GM19043 (cell line): ENCODE results near the gene TELO2.

Experiments
- ATAC-seq: cut with Tn5 transposase; IDR thresholded peaks from one replicate; pipeline ENCODE4 v1.9.1; 2021; ENCODE audit warnings: low read depth; ENCODE audit not compliant: unreplicated experiment

Gene TELO2

GRCh38 chr16:1492923-1493745 is at the start of gene TELO2:
Gene TELO2 (plus strand): TSS chr16:1493360. CDS start chr16:1494282, 922 bp downstream.
- no peak for ATAC-seq

- no peak for ATAC-seq
These were observed 49.7 kb upstream of the TELO2 start for GRCh38 chr16:1443403-1443973.

GRCh38 chr16:1443980-1444729 is 49.0 kb upstream of the TELO2 start, which contains the start of gene CCDC154:
Gene CCDC154 (minus strand): TSS chr16:1444556. CDS start chr16:1444322, 234 bp downstream.
- no peak for ATAC-seq

- no peak for ATAC-seq
These were observed 48.2 kb upstream of the TELO2 start for GRCh38 chr16:1444730-1445517.

GRCh38 chr16:1445518-1446203 is 47.5 kb upstream of the TELO2 start:
- ATAC-seq = no peak

GRCh38 chr16:1446296-1447080 is 46.7 kb upstream of the TELO2 start:
- no peak for ATAC-seq

GRCh38 chr16:1447965-1448364 is 45.2 kb upstream of the TELO2 start:
- no peak for ATAC-seq

- ATAC-seq = no peak
These were observed 44.5 kb upstream of the TELO2 start for GRCh38 chr16:1448536-1449116.

- no peak for ATAC-seq
These were observed 43.9 kb upstream of the TELO2 start for GRCh38 chr16:1449201-1449788.

- no peak for ATAC-seq
These were observed 42.9 kb upstream of the TELO2 start for GRCh38 chr16:1450218-1450617.

GRCh38 chr16:1450841-1451240 is 42.3 kb upstream of the TELO2 start:
- ATAC-seq = no peak

GRCh38 chr16:1451702-1452392 is 41.3 kb upstream of the TELO2 start:
- no peak for ATAC-seq

GRCh38 chr16:1452530-1452929 is 40.6 kb upstream of the TELO2 start:
- no peak for ATAC-seq

- no peak for ATAC-seq
These were observed 39.8 kb upstream of the TELO2 start for GRCh38 chr16:1453316-1453715.

GRCh38 chr16:1454561-1454960 is 38.6 kb upstream of the TELO2 start:
- ATAC-seq = no peak

GRCh38 chr16:1455190-1456171 is 37.7 kb upstream of the TELO2 start:
- no peak for ATAC-seq

- ATAC-seq = no peak
These were observed 36.2 kb upstream of the TELO2 start for GRCh38 chr16:1456951-1457350.
